ENCODE data around the gene LIME1. TPM values are rescaled to one million over a fixed set of nuclear protein-coding genes. Genes with fewer than 3 reads are reported as not detected.
"Not testable (repeated sequence)": the region's sequence is repeated elsewhere in the genome, so short reads cannot be mapped to it uniquely, and the experiment has no call there.

LIME1 gene
- total RNA-seq, 4 donors from 2014 or later, result 4.7 to 17.0 (median 7.2) TPM

DNA sequence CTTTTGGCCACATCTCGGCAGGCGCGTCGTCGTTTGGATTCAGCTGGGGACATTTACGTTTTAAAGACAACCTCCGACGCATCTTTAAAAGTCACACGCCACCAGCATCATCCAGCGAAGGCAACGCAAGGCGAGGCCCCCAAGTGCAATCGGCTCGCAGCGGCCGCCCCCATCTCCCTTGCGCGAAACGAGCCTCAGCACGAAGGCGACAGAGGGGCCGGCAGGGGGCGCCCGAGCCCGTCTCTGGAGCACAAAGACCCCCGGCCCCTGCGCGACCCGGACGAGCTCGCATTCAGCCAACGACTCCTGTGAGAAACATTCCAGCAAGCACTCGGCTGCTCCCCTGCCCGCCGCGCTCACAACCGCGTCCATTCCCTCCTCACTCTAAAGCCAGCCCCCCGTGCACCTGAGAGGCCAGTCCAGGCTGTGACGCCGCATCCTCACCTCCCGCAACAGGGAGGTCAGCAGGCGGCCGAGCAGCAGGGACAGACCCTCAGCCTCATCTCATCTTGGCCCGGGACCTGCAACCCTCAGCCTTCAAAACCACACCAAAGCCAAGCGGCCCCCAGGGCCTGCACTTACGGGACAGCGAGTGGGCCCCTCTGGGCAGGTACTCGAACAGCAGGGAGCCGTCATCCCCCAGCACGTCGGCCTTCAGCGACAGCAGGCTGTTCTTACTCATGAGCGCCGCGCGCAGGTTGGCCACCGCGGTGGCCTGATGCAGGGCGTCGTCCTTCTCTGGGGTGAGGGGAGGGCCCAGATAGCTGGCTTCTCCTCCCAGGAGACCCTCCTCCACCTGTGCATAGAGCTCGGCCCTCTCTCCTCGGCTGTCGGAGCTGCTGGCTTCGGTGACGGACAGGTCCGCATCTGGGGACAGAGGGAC, 38.9 kb downstream of the LIME1 start:
- peak overlapping the region in 1 of 2 donors; percentile 29 for H3K4me3 ChIP-seq
- no peaks in the 10 kb centered on the region for H3K27me3 ChIP-seq
- no peaks in the 10 kb centered on the region for H3K9me3 ChIP-seq
- H3K4me1 ChIP-seq, result peaks cover 0 to 34% (median 5%) of the 10 kb centered on the region in 3 donors
- TF ChIP-seq EP300 (IDR thresholded peaks at IDR 0.05), result no peak
- TF ChIP-seq, protein P1, sequence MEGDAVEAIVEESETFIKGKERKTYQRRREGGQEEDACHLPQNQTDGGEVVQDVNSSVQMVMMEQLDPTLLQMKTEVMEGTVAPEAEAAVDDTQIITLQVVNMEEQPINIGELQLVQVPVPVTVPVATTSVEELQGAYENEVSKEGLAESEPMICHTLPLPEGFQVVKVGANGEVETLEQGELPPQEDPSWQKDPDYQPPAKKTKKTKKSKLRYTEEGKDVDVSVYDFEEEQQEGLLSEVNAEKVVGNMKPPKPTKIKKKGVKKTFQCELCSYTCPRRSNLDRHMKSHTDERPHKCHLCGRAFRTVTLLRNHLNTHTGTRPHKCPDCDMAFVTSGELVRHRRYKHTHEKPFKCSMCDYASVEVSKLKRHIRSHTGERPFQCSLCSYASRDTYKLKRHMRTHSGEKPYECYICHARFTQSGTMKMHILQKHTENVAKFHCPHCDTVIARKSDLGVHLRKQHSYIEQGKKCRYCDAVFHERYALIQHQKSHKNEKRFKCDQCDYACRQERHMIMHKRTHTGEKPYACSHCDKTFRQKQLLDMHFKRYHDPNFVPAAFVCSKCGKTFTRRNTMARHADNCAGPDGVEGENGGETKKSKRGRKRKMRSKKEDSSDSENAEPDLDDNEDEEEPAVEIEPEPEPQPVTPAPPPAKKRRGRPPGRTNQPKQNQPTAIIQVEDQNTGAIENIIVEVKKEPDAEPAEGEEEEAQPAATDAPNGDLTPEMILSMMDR (IDR thresholded peaks at IDR 0.05), result peak in 3 of 4 experiments; percentile 52 to 78 (median 64)
- WGBS, 2 donors (ENCODE audit: low coverage in 1 of 2), result 22 to 60% methylated on average over 1 to 15 of the region's 67 CpGs
- ATAC-seq, result no peak
- H3K36me3 ChIP-seq, result peaks cover 0 to 17% of the 10 kb centered on the region in 2 donors
- H3K27ac ChIP-seq, result peak overlapping the region in 1 of 4 donors; percentile 17

DNA sequence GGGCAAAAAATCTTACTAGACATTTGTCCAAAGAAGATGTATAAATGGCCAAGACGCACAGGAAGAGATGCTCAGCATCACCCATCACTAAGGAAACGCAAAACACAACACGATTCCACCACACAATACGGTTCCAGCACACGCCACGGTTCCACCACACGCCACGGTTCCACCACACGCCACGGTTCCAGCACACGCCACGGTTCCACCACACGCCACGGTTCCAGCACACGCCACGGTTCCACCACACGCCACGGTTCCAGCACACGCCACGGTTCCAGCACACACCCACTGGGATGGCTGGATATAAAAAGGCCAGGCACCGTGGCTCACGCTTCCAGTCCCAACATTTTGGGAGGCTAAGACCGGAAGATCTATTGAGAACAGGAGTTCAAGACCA, 40.4 kb downstream of the LIME1 start:
- 89% methylated on average over 7 of the region's 23 CpGs; no CpG with 5 or more reads in 1 of the 2 donors for WGBS, 2 donors (ENCODE audit: low coverage in 1 of 2)
- not testable (repeated sequence) for H3K27ac ChIP-seq, H3K4me3 ChIP-seq, H3K36me3 ChIP-seq, ATAC-seq, H3K27me3 ChIP-seq, H3K9me3 ChIP-seq
- peaks cover 0 to 34% (median 5%) of the 10 kb centered on the region in 3 donors for H3K4me1 ChIP-seq

DNA sequence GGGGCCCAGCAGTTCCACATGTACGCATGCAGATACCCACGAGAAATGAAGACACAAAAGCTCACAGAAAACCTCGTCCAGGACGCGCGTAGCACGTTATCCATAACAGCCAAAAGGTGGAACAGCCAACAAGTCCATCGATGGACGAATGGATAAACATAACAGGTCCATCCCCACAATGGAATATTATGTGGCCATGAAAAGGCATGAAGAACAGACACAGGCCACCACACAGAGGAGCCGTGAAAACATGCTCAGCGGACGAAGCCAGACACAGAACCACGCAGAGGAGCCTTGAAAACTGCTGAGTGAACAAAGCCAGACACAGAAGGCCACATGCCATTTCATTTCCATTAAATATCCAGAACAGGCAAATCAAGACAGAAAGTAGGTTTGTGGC, 41.1 kb downstream of the LIME1 start:
- Histone ChIP-seq H3K4me3 (no peak overlapping the region), H3K9me3 (no peaks in the 10 kb centered on the region), H3K36me3 (peaks cover 0 to 4% of the 10 kb centered on the region in 2 donors), H3K4me1 (peaks cover 0 to 30% (median 5%) of the 10 kb centered on the region in 3 donors), H3K27ac (no peak overlapping the region), H3K27me3 (no peaks in the 10 kb centered on the region)
- ATAC-seq, result no peak
- TF ChIP-seq POLR2A (IDR thresholded peaks at IDR 0.05) (no peak), EP300 (IDR thresholded peaks at IDR 0.05) (no peak), POLR2AphosphoS5 (IDR thresholded peaks at IDR 0.05) (no peak)
- TF ChIP-seq, protein P1 (IDR thresholded peaks at IDR 0.05), result no peak
- 92 to 96% methylated on average over 8 to 10 of the region's 13 CpGs for WGBS, 2 donors (ENCODE audit: low coverage in 1 of 2)

DNA sequence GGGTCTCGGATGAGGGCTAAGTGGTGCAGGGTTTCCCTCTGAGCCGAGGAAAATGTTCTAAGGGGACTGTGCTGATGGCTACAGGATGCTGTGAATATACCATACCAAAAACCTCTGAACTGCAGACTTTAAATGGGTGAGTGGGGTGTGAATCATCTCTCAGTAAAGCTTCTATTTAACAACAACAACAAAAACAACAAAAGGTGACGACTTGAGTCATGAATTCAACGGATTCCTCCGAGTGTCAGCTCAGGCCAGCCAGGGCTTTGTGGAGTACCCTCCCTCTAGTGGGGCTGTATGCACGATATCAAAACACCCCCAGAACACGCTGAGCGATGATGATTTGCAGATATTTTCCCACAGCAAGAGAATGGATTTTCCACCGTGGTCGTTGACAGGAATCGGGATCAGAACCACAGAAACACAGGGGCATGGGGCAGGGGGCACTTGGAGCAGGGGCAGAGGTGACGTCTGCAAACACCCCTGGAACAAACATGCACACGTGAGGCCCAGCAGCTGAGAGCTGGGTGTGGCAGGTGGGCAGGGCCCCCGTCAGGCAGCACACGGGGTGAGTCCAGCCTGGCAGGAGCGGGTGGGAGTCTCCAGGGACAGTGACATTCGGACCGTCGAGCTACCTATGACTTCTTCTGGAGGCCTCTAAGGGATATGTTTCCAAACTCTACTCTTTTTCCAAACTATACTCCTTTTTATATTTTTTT, 41.7 kb downstream of the LIME1 start:
- Histone ChIP-seq H3K27ac (no peak overlapping the region), H3K27me3 (no peaks in the 10 kb centered on the region), H3K36me3 (peaks cover 0 to 4% of the 10 kb centered on the region in 2 donors), H3K4me1 (peaks cover 0 to 24% (median 5%) of the 10 kb centered on the region in 3 donors), H3K4me3 (no peak overlapping the region), H3K9me3 (no peaks in the 10 kb centered on the region)
- TF ChIP-seq, protein P1 (IDR thresholded peaks at IDR 0.05), result no peak
- TF ChIP-seq EP300 (IDR thresholded peaks at IDR 0.05) (no peak), POLR2AphosphoS5 (IDR thresholded peaks at IDR 0.05) (no peak), POLR2A (IDR thresholded peaks at IDR 0.05) (no peak)
- no peak for ATAC-seq
- WGBS, 2 donors (ENCODE audit: low coverage in 1 of 2), result 62 to 100% methylated on average over 1 to 13 of the region's 19 CpGs

DNA sequence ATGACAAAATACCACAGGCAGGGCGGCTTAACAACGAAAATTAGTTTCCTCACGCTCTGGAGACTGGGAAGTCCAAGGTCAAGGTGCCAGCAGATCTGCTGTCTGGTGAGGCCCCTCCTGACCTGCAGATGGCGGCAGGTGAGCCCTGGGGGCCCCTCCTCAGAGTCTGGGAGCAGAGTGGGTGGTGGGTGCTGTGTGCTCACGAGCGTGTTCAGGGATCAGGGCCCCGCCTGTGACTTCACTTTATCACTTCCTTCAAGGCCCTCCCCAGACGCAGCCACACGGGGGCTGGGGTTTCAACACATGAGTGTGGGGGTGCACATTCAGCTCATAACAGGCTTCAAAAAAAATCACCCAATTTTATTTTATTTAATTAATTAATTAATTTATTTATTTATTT, 42.4 kb downstream of the LIME1 start:
- 85 to 97% methylated on average over 6 to 9 of the region's 9 CpGs for WGBS, 2 donors (ENCODE audit: low coverage in 1 of 2)

More for the DNA sequence above, 42.4 kb downstream of the LIME1 start:
- H3K36me3 ChIP-seq, result peaks cover 0 to 4% of the 10 kb centered on the region in 2 donors
- H3K27me3 ChIP-seq, result no peaks in the 10 kb centered on the region
- H3K4me1 ChIP-seq, result peaks cover 0 to 20% (median 5%) of the 10 kb centered on the region in 3 donors
- H3K4me3 ChIP-seq, result no peak overlapping the region
- ATAC-seq, result no peak
- TF ChIP-seq POLR2AphosphoS5 (IDR thresholded peaks at IDR 0.05), result no peak
- no peak overlapping the region for H3K27ac ChIP-seq
- no peaks in the 10 kb centered on the region for H3K9me3 ChIP-seq

Data from gastroesophageal sphincter (tissue), 4 donors.